Stimulated activated CD8-positive, alpha-beta memory T cell treated with anti-CD3 and anti-CD28 coated beads, Interleukin-15, amount 100 ng/mL, for 4 hours (primary cell): Measurements from ENCODE around the gene AOPEP.
"Not testable (repeated sequence)": the region's sequence is repeated elsewhere in the genome, so short reads cannot be mapped to it uniquely, and the experiment has no call there.

Experiments used
- DNase-seq, 2 donors: peaks; one replicate each; pipeline ENCODE4 v3.0.0-alpha.2; 2020; ENCODE audit warnings: low read depth in 2 of 2

Gene AOPEP

DNA sequence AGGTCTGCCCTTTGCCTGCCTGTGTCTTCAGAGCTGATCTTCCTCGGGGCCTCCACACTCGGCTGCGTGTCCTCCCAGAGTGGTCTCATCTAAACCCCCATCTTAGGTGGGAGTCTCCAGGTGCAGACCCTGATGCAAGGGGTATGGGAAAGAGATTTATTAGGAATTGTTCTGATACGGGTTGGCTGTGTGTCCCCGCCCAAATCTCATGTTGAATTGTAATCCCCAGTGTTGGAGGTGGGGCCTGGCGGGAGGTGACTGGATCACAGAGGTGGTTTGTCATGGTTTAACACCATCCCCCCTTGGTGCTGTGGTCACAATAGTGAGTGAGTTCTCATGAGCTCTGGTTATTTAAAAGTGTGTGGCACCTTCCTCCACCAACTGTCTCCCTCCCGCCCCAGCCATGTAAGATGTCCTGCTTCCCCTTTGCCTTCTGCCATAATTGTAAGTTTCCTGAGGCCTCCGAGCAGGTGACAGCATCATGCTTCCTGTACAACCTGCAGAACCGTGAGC, 208.4 kb downstream of the AOPEP start:
- DNase-seq = no peak

DNA sequence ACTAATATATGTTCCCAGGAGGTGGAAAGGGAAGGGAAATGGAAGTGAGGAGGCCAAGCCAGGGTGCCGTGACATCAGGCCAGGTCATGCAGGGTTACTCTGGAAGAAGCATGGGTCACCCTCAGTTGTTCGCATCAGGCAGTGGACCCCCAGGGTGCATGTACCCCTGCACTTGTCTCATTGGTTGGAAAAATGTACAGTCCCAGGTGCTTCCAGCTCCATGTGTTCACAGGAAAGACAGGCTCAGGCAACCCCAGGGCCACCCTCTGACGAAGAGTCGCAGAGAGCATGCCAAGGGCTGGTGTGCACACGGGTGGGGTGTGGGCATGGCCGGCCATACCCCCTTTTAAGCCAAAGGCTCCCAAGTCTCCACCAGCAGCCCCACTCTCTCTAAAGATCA, 208.9 kb downstream of the AOPEP start:
- DNase-seq = no peak

DNA sequence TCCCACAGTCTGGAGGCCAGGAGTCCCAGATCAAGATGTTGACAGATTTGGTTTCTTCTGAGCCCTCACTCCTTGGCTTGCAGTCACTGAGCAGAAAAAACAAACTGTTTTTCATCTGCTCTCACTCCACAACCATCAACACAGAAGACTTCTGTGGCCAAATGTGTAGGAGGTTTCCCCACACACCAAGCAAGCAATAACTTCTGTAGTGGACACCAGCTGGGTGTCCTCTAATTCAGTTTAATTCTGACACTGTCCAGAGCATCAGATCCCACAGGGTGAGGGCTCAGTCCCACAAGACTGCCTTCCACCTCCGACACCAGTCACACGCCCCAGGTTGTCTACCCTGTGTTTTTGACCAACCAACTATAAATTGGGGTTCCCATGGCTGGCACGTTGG, 209.9 kb downstream of the AOPEP start:
- DNase-seq = no peak

DNA sequence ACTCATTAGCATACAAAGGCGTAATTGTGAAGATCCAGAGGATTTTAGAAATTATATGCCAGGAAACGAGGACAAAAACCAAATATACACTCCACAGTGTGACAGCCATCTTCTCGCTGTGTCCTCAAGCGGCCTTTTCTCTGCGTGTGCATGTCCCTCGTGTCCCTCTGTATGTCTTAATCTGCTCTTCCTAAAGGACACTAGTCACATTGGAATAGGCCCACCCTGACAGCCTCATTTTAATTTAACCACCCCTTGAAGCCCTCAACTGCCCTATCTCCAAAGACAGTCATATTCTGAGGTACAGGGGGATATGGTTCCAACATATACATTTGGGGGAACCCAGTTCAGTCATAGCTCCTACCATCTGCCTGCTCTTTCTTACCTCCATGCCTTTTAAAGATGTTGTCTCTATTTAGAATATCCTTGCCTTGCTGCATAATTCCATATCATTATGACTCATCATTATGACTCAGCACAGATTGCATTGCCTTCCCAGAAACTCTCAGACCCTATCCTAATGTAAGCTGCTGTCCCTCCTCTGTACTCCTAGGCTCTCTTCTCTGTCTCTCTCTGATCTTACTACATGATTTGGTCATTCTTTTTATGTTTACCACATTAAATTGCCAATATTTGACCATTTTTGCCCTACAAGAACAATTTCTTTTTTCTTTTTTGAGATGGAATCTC, 210.9 kb downstream of the AOPEP start:
- DNase-seq = no peak

DNA sequence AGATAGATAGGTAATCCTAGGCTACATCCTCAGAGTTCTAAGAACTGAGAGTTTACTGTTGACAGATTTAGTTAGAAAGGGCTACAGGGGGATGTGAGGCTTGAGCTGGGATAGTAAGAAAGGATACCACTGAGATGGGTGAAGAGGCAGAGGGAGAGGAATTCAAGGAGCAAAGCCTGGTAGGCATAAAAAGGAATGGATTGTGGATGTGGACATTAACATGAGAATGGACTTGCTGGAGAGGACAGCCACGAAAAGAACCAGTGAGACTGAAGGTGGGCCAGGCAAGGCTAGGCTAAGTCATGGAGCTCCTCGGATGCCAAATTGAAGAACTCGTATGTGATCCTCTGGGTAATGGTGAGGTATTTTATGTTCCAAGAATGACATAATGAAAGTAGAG, 211.9 kb downstream of the AOPEP start:
- no peak for DNase-seq

DNA sequence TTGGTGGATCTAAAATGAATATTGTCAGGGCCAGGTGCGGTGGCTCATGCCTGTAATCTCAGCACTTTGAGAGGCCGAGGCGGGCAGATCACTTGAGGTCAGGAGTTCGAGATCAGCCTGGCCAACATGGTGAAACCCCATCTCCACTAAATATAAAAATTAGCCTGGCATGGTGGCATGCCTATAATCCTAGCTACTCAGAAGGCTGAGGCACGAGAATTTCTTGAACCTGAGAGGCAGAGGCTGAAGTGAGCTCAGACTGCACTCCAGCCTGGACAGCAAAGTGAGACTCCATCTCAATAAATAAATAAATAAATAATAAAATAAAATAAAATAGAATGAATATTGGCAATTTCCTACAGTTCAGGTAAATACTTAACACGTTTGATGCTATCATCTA, 213.8 kb downstream of the AOPEP start:
- DNase-seq = not testable (repeated sequence)

DNA sequence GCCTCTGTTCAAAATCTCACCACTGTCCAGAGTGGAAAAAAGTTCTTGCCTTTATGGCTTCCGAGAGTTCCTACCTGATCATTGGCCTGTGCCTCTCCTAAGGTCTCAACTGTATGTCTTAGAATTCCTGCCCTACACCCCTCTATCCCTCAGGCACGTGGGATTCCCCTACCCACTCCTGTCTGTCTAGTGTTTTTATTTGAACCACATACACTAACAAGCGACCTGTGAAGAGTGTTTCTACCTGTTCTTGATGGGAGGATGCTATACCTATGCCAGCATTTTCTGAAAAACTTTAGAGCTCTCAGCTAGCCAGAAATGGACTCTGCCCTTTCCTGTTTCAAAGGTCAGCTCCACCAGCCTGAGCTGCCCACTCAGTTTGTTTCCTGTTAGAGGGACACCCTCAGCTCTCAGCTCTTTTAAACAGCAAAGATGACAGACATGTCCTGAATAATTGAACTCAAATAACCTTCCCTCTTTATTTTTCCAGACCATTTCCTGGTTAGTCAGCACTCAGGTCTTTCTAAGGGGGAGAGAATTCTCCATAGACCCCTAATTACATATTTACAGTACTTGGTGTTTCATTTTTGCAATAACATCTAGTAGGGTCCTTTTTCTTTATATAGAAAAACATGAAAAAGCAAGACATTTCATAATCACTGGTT, 214.8 kb downstream of the AOPEP start:
- DNase-seq = no peak

DNA sequence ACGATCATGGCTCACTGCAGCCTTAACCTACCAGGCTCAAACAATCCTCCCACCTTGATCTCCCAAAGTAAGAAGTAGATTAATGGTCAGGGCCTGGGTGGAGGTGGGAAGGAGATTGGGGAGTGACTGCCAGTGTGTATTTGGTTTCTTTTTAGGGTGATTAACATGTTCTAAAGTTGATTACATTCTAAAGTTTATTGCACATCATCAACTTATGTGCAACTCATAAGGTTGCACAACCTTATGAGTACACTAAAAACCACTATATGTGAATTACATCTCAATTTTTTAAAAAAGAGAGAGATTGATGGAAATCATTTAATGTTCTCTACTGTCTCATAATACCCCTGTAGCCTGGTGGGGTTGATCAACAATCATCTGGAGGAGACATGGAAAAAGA, 218.1 kb downstream of the AOPEP start:
- DNase-seq = no peak

DNA sequence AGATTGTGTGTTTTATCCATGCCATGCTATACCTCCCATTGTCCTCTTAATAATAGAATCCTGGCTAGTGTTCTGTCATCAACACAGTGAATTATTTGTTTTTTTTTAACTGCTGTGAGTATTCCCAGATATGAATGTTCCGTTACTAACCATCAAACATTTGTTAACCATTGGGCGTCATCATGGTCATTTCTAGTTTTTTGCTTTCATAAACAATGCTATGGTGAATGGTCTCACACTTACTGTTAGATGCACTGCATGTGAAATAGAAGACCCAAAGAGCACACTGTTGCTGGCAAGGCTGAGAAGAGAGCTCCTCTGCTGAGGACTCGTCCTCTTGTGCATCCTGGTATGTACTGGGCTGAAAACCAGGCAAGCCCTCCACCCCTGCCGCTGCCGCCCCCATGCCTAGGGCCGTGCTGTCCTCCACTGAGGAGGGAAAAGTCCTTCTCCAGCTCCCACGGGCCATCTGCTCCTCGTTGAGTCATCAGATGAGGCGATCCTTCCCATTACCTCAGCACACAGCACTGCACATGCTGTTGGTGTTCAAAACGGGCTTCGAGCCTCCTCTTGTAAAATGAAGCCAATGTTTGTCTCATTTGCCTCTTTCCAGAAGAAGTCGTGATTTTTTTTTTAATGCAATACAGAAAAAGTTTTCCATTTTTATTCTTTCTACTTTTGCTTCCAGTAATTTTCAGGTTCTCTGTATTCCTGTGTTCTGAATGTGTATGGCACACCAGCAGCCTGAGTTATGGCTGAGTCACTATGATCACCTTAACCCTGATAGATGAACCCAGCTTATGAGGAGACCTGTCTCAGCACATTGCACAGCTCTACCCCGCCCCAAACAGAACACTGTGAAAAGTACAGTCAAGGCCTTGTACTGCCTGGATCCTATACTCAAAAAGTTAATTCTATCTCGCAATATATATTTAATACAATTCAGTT, 219.0 kb downstream of the AOPEP start:
- no peak for DNase-seq

DNA sequence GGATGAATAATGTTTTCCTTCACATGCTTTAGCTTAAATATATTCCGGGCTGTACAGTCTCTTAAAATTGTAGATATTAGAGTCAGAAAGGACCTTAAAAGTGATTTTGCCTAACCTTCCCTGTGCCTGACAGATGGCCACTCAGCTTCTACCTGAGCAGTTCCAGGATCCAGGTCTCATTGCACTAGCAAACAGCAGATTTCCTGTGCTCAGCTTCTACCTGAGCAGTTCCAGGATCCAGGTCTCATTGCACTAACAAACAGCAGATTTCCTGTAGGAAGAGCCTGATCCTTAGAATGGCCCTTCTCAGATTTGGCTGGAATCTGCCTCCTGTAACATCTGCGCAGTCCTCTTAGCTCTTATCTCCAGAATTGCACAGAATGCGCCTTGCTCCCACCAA, 219.8 kb downstream of the AOPEP start:
- DNase-seq = no peak

DNA sequence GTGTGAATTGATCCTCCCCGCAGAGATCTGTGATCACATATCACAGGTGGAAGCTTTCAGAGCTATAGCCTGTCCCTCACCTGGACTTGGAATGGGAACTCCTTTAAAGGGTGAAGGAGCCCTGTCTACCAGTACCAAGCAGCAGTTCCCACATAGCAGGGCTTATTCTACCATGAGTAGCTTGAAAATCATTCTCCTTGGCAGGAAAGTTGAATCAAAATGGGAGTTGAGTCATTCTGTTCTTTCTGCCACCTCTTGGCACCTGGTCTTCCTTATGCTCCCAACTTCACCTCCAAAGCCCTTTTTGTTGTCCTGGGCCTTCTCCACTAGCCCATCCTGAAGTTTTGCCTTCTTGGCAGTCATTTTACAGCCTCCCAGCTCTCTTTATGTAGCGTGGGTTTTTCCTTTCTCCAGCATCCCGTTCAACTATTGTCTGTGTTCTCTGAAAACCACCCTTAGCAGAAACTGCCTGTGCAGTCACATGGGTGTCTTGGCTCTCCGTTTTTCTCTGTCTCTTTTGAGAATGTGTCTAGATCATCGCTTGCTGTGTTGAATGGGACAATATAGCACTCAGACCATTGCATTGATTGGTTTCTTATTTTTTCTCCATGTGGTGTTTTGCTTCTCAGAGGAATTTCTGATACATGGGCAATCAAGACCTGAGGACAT, 222.2 kb downstream of the AOPEP start:
- DNase-seq = no peak

DNA sequence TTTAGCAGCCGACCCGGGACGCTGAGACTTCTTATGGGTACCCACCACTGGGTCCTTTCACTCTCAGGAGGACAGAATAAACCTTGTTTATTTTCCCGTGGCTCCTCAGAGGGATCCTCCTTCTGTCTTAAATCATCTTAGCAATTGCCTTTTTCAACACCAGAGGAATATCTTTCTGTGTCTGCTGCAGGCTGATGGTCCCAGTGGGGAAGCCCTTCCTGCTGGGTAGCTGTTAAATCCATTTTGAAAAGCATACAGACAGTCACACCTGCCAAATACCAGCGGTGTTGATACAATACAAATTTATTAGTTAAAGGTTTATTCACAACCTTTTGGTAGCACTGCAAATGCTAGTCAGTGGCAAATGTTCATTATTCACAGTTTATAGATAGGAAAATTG, 222.9 kb downstream of the AOPEP start:
- no peak for DNase-seq

DNA sequence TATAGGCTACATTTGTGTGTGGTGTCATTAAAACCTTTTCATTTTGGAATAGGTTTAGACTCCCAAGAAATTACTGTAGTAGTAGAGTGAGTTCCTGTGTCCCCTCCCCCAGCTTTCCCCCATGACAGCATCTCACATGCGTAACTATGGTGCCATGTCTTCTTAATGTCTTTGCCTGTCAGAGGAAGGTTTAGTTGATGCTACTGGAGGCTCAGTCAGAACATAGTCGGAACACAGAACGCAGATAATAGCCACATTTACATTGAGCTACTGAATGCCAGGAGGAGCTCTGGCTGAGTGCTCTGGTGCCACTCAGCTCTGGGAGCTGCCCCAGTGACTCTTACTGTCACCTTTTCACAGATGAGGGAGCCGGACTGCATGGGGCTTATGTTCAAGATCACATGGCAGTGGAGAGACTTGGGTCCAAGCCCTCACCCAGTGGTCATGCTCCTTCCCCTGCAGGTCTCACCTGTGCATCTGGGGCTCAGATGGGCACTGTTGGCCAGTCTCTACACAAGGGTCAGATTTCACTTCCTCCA, 223.6 kb downstream of the AOPEP start:
- no peak for DNase-seq

DNA sequence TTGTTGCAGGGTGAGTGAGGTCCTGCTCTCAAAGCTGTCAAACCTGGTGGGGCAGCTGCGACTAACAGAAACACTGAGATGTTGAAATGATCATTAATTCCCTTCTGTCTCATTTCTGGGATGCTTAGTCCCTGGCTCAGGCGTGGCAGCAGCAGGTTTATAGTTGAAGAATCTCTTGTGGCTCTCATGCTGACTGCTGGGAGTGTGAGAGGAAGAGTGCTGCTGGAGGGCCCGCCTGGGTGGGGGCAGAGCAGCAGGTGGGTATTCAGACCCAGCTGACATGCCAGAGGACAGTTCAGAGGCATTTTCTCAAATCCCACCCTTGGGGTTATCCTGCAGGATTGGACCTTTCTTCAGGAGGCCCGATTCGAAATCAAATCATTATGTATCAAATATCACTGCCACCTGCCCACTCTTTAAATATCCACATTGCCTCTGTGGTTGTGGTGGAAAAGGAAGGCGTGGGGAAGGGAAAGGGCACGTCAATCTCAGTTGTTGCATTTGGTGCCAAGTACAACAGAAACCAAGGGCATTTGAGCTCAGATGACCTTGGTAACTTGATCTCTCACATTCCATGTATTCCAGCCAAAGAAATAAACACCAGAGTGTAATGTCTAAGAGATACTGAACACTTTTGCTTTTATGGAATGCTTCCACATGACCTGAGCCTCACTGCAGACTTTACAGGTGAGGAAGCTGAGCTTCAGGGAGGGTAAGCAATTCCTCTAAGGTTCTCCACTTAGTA, 224.3 kb downstream of the AOPEP start:
- no peak for DNase-seq

DNA sequence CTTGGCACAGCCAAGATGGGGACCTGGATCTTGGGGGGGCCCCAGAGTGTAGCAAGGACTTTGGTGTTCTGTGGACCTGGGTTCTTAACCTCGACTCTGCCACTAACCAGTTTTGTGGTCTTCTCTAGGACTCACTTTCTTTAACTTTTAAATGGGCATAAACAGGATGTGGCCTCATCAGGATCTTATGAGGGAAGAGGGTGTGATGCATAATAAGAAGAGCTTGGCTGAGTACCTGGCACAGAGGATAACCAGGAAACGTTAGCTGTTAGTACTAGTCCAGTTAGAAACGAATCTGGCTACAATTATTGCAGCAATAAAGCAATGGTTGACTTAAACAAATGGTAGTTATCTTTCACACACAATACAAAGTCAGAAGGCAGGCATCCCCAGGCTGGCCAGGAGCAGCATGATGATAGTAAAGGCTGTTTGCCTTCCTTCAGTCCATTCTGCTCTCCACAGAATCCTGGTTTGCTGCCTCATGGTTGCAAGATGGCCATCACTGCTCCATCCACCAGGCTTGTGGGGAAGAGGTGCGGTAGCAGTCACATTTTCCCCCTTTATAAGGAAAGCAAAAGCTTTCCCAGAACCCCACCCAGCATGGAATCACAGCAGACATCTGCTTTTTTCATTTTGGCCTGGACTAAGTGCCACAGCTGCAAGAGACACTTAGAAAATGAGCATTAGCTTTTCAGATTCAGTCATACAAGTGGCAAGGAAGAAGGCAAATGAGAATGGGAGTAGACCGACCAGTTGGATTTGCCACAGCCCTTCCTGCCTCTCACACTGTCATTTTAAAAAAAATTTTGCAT, 225.0 kb downstream of the AOPEP start:
- no peak for DNase-seq

DNA sequence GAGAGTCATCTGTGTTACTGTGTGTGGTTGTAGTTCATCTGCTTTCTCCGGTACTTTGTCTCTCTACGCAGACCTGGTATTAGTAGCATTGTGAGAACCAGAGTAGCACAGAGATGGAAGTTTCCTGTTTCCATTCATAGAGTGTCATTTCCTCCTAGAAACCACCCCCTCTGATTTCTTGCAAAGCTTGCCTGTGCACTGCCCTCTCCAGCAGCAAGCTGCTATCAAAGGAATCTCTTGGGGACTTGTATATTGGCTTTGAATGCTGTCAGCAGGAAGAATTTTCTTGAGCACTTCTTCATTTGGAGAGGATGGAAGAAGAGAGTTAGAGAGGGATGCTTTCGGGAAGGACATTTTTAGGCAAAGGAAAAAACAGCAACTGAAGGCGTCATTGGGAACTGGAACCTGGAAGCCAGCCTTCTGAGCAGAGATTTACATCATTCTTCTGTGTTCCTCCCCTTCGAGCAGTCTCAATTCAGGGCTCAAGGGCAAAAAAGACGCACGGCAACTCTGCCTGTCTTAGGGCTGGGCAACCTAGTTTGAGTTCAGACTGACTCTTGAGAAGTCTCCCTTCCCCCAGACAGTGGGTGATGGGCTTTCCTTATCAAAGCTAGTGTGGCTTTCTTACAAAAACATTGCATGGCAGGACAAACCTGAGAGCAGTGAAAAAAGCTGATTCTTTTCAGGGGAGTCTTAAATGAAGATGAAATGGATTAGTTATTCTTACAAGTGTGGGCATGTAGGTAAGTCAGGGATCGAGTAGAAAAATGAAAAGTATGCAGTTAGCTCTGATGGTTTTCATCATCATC, 226.3 kb downstream of the AOPEP start:
- no peak for DNase-seq

DNA sequence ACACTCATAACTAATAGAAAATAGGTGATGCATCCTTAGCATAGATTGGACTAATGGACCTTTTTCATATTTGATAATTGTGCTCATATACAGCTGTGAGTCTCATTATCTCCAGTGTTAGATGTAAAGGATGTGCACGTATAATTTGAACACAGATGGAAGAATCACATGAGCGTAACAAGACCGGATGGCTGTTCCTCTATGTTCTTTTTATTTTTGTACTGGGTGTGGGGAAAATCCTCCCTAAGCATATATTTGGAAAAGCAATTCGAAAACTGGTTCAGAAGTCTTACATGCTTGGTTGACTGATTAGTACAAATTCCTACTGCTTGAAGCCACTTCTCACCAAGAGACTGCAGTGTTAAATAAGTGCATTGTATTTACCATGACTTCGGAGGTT, 230.2 kb downstream of the AOPEP start:
- no peak for DNase-seq

DNA sequence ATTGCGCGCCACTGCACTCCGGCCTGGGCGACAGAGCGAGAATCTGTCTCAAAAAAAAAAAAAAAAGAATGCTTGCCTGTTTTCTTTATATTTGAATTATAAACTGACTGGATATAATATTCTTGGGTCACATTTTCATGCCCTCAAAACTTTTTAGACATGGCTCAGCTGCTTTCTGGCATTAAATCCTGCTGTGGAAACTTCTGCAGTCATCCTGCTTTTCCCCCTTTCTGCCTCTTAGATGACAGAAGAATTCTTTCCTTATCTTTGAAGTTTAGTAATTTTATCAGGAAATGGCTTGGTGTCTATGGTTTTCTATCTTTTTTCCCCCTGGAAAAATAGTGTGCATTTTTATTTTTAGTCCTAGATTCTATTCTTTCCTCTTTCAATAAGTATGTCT, 234.5 kb downstream of the AOPEP start:
- DNase-seq = no peak

DNA sequence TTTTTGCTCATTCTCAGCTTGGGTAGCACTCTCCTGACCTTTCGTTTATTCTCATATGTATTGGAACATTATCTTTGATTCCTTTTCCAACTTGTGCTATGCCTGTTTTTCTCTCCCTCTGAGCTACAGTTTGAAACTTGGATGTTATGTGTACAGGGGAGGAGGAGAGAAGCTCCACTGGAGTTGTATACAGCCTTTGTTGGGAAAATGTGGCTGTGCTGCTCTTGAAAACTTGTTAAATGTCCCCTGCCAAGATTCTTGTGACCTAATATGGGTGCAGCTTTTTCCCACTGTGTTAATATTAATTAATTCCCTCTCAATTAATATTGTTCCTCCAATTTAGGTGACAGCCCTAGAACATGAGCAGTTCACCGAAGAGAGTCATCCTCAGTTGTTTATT, 235.4 kb downstream of the AOPEP start:
- DNase-seq = no peak
